Measurements from ENCODE around the gene VSIR.

VSIR gene

DNA sequence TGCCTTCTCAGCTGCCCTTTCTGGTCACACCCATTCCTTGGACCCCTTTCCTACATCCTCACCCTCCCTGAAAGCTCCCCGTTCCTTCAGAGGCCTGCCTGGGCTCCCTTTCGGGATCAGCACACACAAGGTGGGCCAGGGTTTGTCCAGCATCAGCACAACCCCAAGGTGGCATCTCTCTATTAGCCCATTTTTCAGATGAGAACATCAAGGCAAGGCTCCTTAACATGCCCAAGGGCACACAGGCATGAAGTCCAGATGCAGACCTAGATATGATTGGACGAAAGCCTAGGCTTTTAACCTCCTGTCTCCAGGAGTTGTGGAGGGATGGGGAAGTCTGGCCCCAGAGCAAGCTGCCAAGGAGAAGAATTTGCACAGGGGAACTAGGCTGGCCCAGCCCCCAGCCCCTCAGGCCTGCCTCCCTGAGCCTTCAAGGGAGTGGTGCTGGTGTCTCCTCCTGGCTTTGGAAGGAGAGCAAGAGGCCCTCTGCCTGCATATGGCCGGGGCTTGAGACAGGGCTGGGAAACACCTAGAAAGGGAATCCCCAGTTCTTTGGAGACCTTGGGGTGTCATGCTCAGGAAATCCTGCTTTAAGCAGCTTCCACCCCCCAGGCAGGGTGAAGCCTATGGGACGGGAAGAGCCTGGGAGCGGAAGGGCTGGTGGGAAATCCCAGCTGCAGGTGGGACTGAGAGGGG is 9.0 kb upstream of the VSIR start:
- no peak for DNase-seq

GRCh38 chr10:71780719-71781118 is 7.4 kb upstream of the VSIR start:
- no peak for DNase-seq

GRCh38 chr10:71780156-71780555 is 6.8 kb upstream of the VSIR start:
- DNase-seq, result no peak

DNA sequence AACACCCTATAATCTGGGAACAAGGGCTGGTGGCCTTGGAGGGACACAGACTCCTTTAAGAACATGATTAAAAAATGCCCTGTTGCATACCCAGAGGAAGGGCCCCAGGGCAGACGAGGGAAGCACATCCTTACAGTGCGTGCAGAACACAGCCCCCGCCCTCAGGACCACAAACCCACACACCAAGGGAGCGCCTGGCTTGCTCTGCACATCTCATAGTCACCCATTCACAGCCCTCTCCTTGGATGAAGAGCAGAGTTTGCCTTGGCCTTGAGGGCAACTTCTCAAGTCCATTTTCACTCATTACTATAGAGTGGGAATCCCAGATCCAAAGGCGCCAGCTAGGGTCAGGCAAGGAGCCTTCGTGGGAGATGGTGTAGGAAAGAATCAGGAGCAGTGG is 6.3 kb upstream of the VSIR start:
- no peak for DNase-seq

- no peak for DNase-seq
These were observed 4.9 kb upstream of the VSIR start for GRCh38 chr10:71778071-71778825.

DNA sequence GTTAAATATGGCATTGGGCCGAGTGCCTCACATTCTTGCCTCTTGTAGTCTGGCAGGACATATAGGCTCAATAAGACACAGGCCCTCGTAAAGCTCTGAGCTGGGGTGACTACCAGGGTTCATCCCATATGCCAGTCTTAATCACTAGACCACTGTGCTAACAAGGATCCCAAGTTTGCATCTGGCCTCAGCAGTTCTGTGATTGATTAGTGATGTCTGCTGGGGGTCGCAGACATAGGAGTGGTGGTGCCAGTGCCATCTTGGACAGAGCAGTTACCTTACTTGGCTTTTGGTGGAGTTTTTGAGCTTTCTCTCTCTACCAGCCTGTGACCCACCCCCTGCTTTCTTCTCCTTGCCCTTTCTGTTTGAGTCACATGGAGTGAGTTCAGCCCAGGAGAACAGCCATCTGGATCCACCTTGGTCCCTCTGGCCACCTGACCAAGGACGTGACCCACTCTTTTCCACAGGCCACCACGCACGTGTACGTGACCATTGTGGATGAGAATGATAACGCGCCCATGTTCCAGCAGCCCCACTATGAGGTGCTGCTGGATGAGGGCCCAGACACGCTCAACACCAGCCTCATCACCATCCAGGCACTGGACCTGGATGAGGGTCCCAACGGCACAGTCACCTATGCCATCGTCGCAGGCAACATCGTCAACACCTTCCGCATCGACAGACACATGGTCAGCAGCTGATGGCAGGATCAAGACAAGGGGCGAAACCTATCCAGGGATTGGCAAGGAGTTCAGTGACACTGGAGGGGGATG is 4.1 kb upstream of the VSIR start:
- DNase-seq, result no peak

- no peak for DNase-seq
These were observed 3.2 kb upstream of the VSIR start for GRCh38 chr10:71776481-71776925.

- no peak for DNase-seq
These were observed 1.8 kb upstream of the VSIR start for GRCh38 chr10:71774916-71775702.

DNA sequence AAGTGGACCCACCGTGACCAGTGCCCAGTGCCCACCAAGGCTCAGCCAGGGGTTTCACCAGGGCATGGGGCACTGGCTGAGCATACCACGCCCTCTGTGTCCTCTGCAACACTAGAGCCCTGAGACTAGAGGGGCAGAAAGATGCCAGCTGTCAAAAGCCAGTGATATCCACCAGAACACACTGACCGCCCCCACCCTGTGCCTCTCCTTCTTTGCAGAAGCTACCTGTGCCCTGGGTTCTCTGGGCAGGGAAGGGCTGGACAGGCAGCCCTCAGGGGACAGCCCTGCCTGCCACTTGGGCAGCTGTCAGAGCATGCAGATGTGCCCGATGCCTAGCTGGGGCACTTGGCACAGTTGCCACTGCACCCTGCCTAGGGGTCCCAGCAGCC is 494 bp downstream of the VSIR start:
- no peak for DNase-seq

- DNase-seq, result no peak
These were observed 1.3 kb downstream of the VSIR start for GRCh38 chr10:71771821-71772617.

GRCh38 chr10:71771204-71771603 is 2.1 kb downstream of the VSIR start:
- no peak for DNase-seq

DNA sequence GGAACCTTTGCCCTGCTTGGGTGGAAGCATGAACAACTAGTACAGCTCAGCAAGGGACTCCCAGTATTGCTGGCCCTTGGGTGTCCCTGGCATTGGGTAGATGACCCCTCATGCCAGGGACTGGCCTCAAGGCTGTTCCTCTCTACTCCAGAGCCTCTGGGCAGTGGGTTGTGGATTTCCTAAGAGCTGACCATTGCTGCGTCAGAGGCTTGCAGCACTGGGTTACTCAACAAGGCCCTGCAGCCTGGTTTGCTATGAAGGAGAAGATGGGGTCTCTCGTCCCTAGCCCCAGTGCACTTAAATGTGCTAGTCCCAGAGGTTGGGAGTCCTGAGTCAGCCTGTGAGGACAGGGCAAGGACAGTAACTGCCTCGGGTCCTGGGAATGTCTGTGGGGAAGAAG is 2.5 kb downstream of the VSIR start:
- DNase-seq, result no peak

- DNase-seq, result no peak
These were observed 3.1 kb downstream of the VSIR start for GRCh38 chr10:71770255-71770654.

DNA sequence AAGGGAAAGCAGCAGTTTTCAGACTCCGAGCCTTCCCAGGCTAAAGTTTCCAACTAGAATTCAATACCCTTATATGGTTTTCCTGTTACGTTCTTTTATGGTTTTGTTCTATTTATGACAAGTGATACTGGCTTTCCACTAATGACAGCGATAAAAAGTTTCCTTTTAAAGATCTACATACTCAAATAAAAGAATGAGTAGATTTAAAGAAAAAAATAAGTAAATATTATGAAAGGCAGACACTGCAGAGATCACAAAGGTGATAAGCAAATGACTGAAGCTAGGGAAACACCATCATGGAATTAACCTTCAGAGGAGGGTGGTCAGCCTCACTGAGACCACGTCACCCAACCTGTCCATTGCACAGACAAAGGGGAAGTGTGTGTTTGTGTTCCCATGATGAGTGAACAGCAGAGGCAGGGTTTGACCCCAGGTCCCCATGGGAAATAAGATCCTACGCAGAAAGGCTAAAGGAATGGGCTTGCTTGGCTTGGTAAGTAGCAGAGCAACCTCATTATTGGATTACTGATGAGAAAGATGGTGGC is 4.0 kb downstream of the VSIR start:
- no peak for DNase-seq

DNA sequence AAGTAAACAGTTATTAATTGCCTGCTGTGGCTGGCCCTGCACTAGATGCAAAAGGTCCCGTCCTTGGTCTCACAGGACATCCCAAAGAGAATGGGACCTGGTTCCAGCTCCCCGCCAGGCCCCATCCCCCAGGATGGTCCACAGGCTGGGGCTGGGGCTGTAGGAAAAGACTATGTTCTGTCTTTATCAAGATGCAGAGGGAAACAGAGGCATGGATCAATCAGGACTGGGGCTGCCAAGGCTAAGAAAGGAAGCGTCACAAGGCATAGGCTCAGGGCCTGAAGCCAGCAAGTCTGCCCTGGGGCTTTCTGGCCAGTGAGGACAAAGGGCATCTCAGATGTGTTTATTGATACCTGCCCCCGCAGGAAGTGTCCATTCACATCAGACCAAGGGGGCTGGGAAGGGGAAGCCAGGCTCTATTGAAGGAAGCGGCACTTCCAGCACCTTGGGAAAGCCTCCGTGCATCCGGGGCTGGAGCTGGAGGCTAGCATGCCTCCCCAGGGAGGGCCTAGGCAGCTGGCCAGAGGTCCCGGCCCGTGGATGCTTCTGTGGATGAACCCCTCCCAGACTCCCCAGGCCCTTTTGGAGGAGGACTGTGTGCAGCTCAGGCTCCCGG is 5.8 kb downstream of the VSIR start:
- DNase-seq, result no peak

- DNase-seq, result no peak
These were observed 6.5 kb downstream of the VSIR start for GRCh38 chr10:71766717-71767419.

- no peak for DNase-seq
These were observed 7.2 kb downstream of the VSIR start for GRCh38 chr10:71765906-71766716.

- DNase-seq, result no peak
These were observed 8.0 kb downstream of the VSIR start for GRCh38 chr10:71765176-71765904.

Data from NCI-H1092 treated with DMSO at 0.1 percent for 48 hours (cell line).